Mucosa of stomach (tissue), 1 donor: ENCODE results near the gene GFRA4.
"Not testable (repeated sequence)": the region's sequence is repeated elsewhere in the genome, so short reads cannot be mapped to it uniquely, and the experiment has no call there.

Experiments used
- H3K27me3 ChIP-seq: one replicate; pipeline ENCODE4 v1.7.0; 2013; ENCODE audit warnings: mild to moderate bottlenecking, low read length; ENCODE audit not compliant: control insufficient read depth, insufficient read depth
- H3K36me3 ChIP-seq: one replicate; pipeline ENCODE4 v1.7.0; 2013; ENCODE audit warnings: low read length; ENCODE audit not compliant: control insufficient read depth, insufficient read depth
- H3K4me1 ChIP-seq: one replicate; pipeline ENCODE4 v1.7.0; 2013; ENCODE audit warnings: mild to moderate bottlenecking, low read length; ENCODE audit not compliant: control insufficient read depth, insufficient read depth
- H3K4me3 ChIP-seq: one replicate; pipeline ENCODE4 v1.7.0; 2013; ENCODE audit warnings: low read length
- H3K9ac ChIP-seq: one replicate; pipeline ENCODE4 v1.7.0; 2013; ENCODE audit warnings: mild to moderate bottlenecking, low read length, moderate library complexity
- H3K9me3 ChIP-seq: one replicate; pipeline ENCODE4 v1.7.0; 2013; ENCODE audit warnings: mild to moderate bottlenecking, low read length, moderate library complexity; ENCODE audit not compliant: control insufficient read depth
- donor health status: Pancreatic carcinoma.

The GFRA4 gene

GRCh38 chr20:3633913-3634478, 29.2 kb downstream of the GFRA4 start:
- no peaks in the 10 kb centered on the region for H3K27me3 ChIP-seq
- H3K36me3 ChIP-seq: no peaks in the 10 kb centered on the region
- no peak overlapping the region for H3K9ac ChIP-seq
- H3K4me1 ChIP-seq: peaks cover 18% of the 10 kb centered on the region
- no peak overlapping the region for H3K4me3 ChIP-seq
- H3K9me3 ChIP-seq: no peaks in the 10 kb centered on the region

- Histone ChIP-seq H3K9me3 (no peaks in the 10 kb centered on the region), H3K4me3 (no peak overlapping the region), H3K9ac (no peak overlapping the region), H3K4me1 (peaks cover 18% of the 10 kb centered on the region), H3K27me3 (no peaks in the 10 kb centered on the region), H3K36me3 (no peaks in the 10 kb centered on the region)
Measured at GRCh38 chr20:3632311-3633004, 30.7 kb downstream of the GFRA4 start.

- Histone ChIP-seq H3K4me1 (peaks cover 18% of the 10 kb centered on the region), H3K27me3 (no peaks in the 10 kb centered on the region), H3K4me3 (no peak overlapping the region), H3K9ac (no peak overlapping the region), H3K36me3 (no peaks in the 10 kb centered on the region), H3K9me3 (no peaks in the 10 kb centered on the region)
Measured at GRCh38 chr20:3631534-3631933, 31.7 kb downstream of the GFRA4 start.

DNA sequence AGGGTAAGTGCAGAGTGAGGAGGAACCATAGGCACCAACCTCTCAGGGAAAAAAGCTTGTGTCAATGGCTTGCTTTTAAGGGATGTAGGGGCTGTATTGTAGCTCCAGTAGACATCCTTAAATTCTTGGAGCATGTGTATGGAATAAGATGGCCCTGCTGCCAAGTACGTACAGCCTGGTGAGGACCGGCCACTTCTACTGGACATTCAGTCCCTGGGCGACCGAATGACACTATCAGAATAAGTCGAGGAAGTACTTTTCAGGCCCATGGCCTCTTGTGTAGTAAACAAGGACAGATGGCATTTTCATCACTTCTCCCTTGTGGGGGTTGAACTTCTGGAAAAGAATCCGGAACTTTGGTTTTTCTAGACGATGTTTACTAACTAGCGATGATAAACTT, 32.8 kb downstream of the GFRA4 start:
- no peaks in the 10 kb centered on the region for H3K9me3 ChIP-seq
- H3K4me1 ChIP-seq: peaks cover 18% of the 10 kb centered on the region
- no peaks in the 10 kb centered on the region for H3K36me3 ChIP-seq
- H3K4me3 ChIP-seq: no peak overlapping the region
- H3K27me3 ChIP-seq: no peaks in the 10 kb centered on the region
- H3K9ac ChIP-seq: no peak overlapping the region

GRCh38 chr20:3629893-3630292, 33.3 kb downstream of the GFRA4 start:
- H3K4me1 ChIP-seq: peaks cover 18% of the 10 kb centered on the region
- no peak overlapping the region for H3K9ac ChIP-seq
- no peaks in the 10 kb centered on the region for H3K9me3 ChIP-seq
- no peaks in the 10 kb centered on the region for H3K36me3 ChIP-seq
- H3K4me3 ChIP-seq: no peak overlapping the region
- H3K27me3 ChIP-seq: no peaks in the 10 kb centered on the region

GRCh38 chr20:3628502-3629314, 34.5 kb downstream of the GFRA4 start:
- H3K4me1 ChIP-seq: peaks cover 9% of the 10 kb centered on the region
- no peaks in the 10 kb centered on the region for H3K27me3 ChIP-seq
- H3K36me3 ChIP-seq: no peaks in the 10 kb centered on the region
- no peak overlapping the region for H3K9ac ChIP-seq
- no peak overlapping the region for H3K4me3 ChIP-seq
- H3K9me3 ChIP-seq: no peaks in the 10 kb centered on the region

DNA sequence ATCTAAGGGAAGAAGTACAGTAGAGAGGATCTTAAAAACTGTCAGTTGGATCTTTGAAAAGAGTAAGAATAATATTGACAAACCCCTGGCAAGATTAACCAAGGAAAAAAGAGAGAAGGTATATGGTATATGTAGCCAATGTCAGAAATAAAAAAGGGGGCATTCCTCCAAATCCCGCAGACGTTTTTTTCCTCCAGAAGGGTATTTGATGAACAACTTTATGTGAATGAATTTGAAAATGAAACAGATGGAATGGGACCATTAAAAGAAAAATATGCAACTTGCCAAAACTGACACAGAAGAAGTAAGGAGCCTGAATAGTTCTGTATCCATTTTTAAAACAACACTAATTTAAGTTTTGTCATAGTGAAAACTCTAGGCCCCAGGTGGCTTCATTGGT, 35.7 kb downstream of the GFRA4 start:
- Histone ChIP-seq H3K9ac (no peak overlapping the region), H3K27me3 (no peaks in the 10 kb centered on the region), H3K9me3 (no peaks in the 10 kb centered on the region), H3K4me3 (no peak overlapping the region), H3K4me1 (no peaks in the 10 kb centered on the region), H3K36me3 (no peaks in the 10 kb centered on the region)

GRCh38 chr20:3622406-3622805, 40.8 kb downstream of the GFRA4 start:
- H3K4me3 ChIP-seq: no peak overlapping the region
- H3K9ac ChIP-seq: no peak overlapping the region
- no peaks in the 10 kb centered on the region for H3K36me3 ChIP-seq
- H3K4me1 ChIP-seq: no peaks in the 10 kb centered on the region
- H3K27me3 ChIP-seq: no peaks in the 10 kb centered on the region
- no peaks in the 10 kb centered on the region for H3K9me3 ChIP-seq

GRCh38 chr20:3621111-3621510, 42.1 kb downstream of the GFRA4 start:
- Histone ChIP-seq H3K36me3 (no peaks in the 10 kb centered on the region), H3K9ac (no peak overlapping the region), H3K27me3 (no peaks in the 10 kb centered on the region), H3K9me3 (no peaks in the 10 kb centered on the region), H3K4me1 (no peaks in the 10 kb centered on the region), H3K4me3 (no peak overlapping the region)

- no peak overlapping the region for H3K4me3 ChIP-seq
- no peaks in the 10 kb centered on the region for H3K27me3 ChIP-seq
- no peak overlapping the region for H3K9ac ChIP-seq
- no peaks in the 10 kb centered on the region for H3K9me3 ChIP-seq
- H3K4me1 ChIP-seq: no peaks in the 10 kb centered on the region
- no peaks in the 10 kb centered on the region for H3K36me3 ChIP-seq
Measured at GRCh38 chr20:3616250-3616649, 46.9 kb downstream of the GFRA4 start.

DNA sequence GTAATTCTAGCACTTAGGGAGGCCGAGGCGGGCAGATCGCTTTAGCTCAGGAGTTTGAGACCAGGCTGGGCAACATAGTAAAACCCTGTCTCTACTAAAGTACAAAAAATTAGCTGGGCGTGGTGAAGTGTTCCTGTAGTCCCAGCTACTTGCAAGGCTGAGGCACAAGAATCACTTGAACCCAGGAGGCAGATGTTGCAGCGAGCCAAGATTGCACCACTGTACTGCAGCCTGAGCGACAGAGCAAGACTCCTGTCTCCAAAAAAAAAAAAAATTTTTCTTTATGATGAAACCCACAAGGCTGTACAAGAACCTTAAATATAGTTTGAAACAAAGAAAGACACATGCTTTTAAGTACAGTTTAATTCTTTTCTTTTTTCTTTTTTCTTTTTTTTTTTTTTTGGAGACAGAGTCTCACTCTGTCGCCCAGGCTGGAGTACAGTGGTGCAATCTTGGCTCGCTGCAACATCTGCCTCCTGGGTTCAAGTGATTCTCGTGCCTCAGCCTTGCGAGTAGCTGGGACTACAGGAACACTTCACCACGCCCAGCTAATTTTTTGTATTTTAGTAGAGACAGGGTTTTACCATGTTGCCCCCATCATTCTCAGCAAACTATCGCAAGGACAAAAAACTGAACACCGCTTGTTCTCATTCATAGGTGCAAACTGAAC, 47.9 kb downstream of the GFRA4 start:
- H3K27me3 ChIP-seq, H3K4me3 ChIP-seq, H3K4me1 ChIP-seq, H3K36me3 ChIP-seq, H3K9ac ChIP-seq, H3K9me3 ChIP-seq: not testable (repeated sequence)

GRCh38 chr20:3614466-3614865, 48.7 kb downstream of the GFRA4 start:
- Histone ChIP-seq H3K27me3 (no peaks in the 10 kb centered on the region), H3K4me1 (no peaks in the 10 kb centered on the region), H3K9me3 (no peaks in the 10 kb centered on the region), H3K36me3 (no peaks in the 10 kb centered on the region), H3K4me3 (no peak overlapping the region), H3K9ac (no peak overlapping the region)
